KBM-7 (cell line): ENCODE data around the gene CASP7.
"Not testable (repeated sequence)": the region's sequence is repeated elsewhere in the genome, so short reads cannot be mapped to it uniquely, and the experiment has no call there.

Experiments
- DNase-seq: peaks from one replicate; pipeline ENCODE4 v3.0.0-alpha.2; 2015
- in situ Hi-C: fragments of 300-500 bp; cut with MboI; formaldehyde crosslinking; loops from 2 replicates; pipeline ENCODE4 v1.14.3; 2020; ENCODE audit warnings: low sequenced_read_pairs, low pct_unique_long_range_greater_than_20kb, mixed read lengths

The CASP7 gene

GRCh38 chr10:113679463-113680189 is at the start of gene CASP7:
Gene CASP7, plus strand, starts transcription at chr10:113679912. Its CDS starts 17,582 bp downstream, at chr10:113697494.
- in situ Hi-C loops: no loop called here
- peak; percentile 92 for DNase-seq

- DNase-seq: no peak
- in situ Hi-C loops: no loop called here
Observed at GRCh38 chr10:113630929-113631533, 48.7 kb upstream of the CASP7 start.

GRCh38 chr10:113631684-113632367 is 47.9 kb upstream of the CASP7 start:
- in situ Hi-C loops: no loop called here
- DNase-seq: no peak

- no peak for DNase-seq
- in situ Hi-C loops: no loop called here
Observed at GRCh38 chr10:113639966-113640365, 39.7 kb upstream of the CASP7 start.

GRCh38 chr10:113641702-113642101 is 38.0 kb upstream of the CASP7 start:
- no peak for DNase-seq

GRCh38 chr10:113643183-113643582 is 36.5 kb upstream of the CASP7 start:
- DNase-seq: no peak
- in situ Hi-C loops: no loop called here

More at GRCh38 chr10:113641702-113642101, 38.0 kb upstream of the CASP7 start:
- in situ Hi-C loops: no loop called here

GRCh38 chr10:113644185-113645120 is 35.3 kb upstream of the CASP7 start:
- in situ Hi-C loops: no loop called here

GRCh38 chr10:113646336-113647201 is 33.1 kb upstream of the CASP7 start:
- in situ Hi-C loops: no loop called here
- DNase-seq: no peak

More at GRCh38 chr10:113644185-113645120, 35.3 kb upstream of the CASP7 start:
- DNase-seq: no peak

- in situ Hi-C loops: no loop called here
- DNase-seq: no peak
Observed at GRCh38 chr10:113647812-113648211, 31.9 kb upstream of the CASP7 start.

GRCh38 chr10:113648478-113648877 is 31.2 kb upstream of the CASP7 start:
- in situ Hi-C loops: no loop called here
- no peak for DNase-seq

GRCh38 chr10:113650172-113650571 is 29.5 kb upstream of the CASP7 start:
- DNase-seq: no peak
- in situ Hi-C loops: no loop called here

- in situ Hi-C loops: no loop called here
- no peak for DNase-seq
Observed at GRCh38 chr10:113651021-113651420, 28.7 kb upstream of the CASP7 start.

- in situ Hi-C loops: no loop called here
- no peak for DNase-seq
Observed at GRCh38 chr10:113651898-113652297, 27.8 kb upstream of the CASP7 start.

GRCh38 chr10:113652456-113652855 is 27.3 kb upstream of the CASP7 start:
- DNase-seq, in situ Hi-C loops: not testable (repeated sequence)

- DNase-seq: no peak
- in situ Hi-C loops: no loop called here
Observed at GRCh38 chr10:113656896-113657295, 22.8 kb upstream of the CASP7 start.

- in situ Hi-C loops: no loop called here
Observed at GRCh38 chr10:113657544-113657943, 22.2 kb upstream of the CASP7 start.

GRCh38 chr10:113661332-113661731 is 18.4 kb upstream of the CASP7 start:
- DNase-seq: no peak
- in situ Hi-C loops: no loop called here

More at GRCh38 chr10:113657544-113657943, 22.2 kb upstream of the CASP7 start:
- DNase-seq: no peak

GRCh38 chr10:113663142-113663541 is 16.6 kb upstream of the CASP7 start:
- no peak for DNase-seq

More at GRCh38 chr10:113663142-113663541, 16.6 kb upstream of the CASP7 start:
- in situ Hi-C loops: no loop called here
